Brain pericyte (primary cell): ENCODE data around the gene NEMP2.

ENCODE experiments used
- DNase-seq: peaks from one replicate; pipeline ENCODE4 v3.0.0-alpha.2; 2012; ENCODE audit warnings: low read depth, low spot score

NEMP2 gene

DNA sequence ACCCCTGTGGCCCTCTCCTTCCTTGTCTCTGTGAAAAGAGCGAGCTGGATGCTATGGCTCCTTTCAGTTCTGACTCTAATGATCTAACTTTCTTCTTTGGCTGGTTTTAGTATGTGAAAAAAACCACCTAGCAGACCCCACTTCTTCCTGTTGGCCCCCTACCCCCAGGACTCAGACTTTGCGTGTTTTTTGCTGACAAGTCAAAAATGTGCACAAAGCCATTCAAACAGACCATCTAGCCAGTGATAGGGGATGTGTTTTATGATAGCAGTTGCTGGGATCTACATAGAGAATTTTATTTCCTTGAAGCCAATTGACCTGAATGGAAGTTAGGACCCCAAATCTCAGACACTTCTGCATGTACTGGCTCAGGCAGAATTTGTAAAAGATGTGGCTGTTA lies 77.3 kb downstream of the NEMP2 start:
- no peak for DNase-seq

DNA sequence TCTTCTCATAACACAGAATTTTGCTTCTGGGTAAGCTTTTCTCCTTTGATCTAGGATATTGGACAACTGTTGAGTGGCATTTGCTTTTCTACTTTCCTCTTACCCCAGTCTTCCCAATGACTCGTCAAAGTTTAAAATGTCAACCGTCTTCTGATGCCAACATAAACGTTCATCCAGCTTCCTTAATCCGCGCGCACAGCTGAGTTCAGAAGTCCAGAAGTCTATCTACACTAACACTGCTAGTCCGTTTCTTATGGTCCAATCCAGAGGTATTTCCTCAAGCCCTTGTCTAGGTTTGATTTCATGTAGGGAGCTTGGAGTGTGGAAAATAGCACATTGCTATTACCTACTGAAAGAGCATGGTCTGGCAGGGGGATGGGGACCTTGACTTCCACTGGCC lies 77.7 kb downstream of the NEMP2 start:
- DNase-seq: no peak

DNA sequence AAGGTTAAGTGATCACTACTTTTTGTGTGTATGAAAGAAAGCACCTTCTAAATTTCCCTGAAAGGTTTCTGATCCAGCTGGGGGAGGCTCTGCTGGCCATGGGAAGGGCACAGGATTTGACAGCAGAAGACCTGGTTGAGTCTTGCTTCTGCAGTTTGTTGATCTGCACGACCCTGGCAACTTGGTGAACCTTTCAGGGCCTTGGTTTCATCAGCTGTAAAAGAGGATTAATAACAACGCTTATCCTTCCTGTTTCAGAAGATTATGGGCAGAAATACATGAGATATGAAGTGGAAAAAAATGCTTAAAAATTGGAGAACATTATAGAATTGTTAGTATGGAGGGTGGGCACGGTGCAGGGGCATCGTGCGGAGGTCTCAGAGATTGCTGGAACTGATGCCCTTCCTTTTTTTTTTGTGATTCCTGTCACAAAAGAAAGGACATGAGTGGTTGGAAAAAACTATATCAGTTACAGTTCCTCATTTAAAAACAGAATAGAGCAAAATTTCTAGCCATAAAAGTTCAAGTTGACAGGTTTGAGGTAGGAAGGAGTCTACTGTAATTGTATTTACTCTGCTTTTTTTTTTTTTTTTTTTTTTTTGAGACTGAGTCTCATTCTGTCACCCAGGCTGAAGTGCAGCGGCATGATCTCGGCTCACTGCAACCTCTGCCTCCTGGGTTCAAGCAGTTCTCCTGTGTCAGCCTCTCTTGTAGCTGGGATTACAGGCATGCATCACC lies 79.0 kb downstream of the NEMP2 start:
- DNase-seq: no peak

DNA sequence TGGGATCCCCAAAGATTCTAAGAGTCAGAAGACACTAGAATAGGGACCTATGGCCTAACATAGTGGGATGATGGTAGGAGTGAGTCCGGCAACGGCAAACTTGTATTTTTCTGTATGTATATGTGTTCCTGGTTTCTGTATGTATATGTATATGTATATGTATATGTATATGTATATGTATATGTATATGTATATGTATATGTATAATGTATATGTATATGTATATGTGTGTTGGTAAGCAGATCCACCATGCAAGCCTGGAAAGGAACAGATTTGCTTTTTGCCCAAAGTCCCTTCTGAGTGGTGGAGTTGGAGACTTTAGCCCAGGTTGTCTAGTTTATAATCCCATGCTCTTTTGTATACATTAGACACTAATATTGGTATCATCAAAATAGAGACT lies 79.7 kb downstream of the NEMP2 start:
- no peak for DNase-seq
